Measurements from ENCODE around the gene DNAJC18. TPM values are rescaled to one million over a fixed set of nuclear protein-coding genes. Genes with fewer than 3 reads are reported as not detected.
A peak's percentile ranks its signal among the peaks of the same experiment; 100 is the strongest.

The DNAJC18 gene
- total and polyA plus RNA-seq, 2 of the 4 experiments (the other 2 are of a cell fraction), result 8.5 to 11.1 TPM

DNA sequence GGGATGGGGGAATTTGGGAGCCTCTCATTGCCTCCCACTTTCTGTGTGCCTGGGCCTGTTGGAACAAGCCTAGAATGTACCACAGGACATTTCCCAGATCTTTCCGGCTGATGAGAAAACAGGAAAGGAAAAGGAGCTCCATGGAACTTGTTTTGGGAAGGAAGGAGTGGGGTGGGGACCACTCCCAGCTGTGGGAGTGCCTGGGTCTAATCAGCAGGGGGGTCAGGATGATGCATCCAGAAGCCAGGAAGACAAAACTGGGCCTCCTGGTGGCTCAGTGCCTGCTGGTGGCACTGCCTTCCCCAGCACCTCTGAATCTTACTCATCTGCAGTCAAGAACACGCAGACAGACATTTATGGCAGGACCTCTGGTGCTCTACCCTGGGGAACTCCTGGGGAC lies 34.2 kb upstream of the DNAJC18 start:
- Histone ChIP-seq H3K79me1 (ENCODE audit: low read depth in 1 of 2, low read length in 2 of 2) (peaks cover 3 to 22% of the 10 kb centered on the region in 2 experiments; a peak in 2 of 4 replicates), H3K4ac (ENCODE audit: low read depth, low read length) (peak overlapping the region; percentile 80), H2BK5ac (ENCODE audit: low read depth, low read length, poor library complexity, severe bottlenecking) (no peak overlapping the region), H3K9me1 (ENCODE audit: insufficient read depth, low read length) (peaks cover 24% of the 10 kb centered on the region), H3K4me2 (ENCODE audit: low read depth, low read length) (no peak overlapping the region), H3K4me1 (ENCODE audit: control insufficient read depth, insufficient read depth, low read length) (peaks cover 24% of the 10 kb centered on the region), H3K56ac (ENCODE audit: extremely low read depth, insufficient read depth, low read length) (no peak overlapping the region), H4K8ac (ENCODE audit: low read depth in 2 of 2, low read length in 2 of 2) (peak overlapping the region; percentile 51 to 58; a peak in 2 of 4 replicates), H3K27ac (ENCODE audit: insufficient read depth, low read length) (no peak overlapping the region), H2BK120ac (ENCODE audit: low read depth, low read length) (peak overlapping the region; percentile 67; the same call in 1 of the 2 replicates), H3K9me3 (ENCODE audit: control insufficient read depth, insufficient read depth, low read length) (no peaks in the 10 kb centered on the region), H2BK20ac (ENCODE audit: low read depth, low read length) (no peak overlapping the region), H3K27me3 (ENCODE audit: control insufficient read depth, insufficient read depth, low read length) (no peaks in the 10 kb centered on the region), H4K5ac (ENCODE audit: low read depth, low read length) (peak overlapping the region; percentile 78), H3K36me3 (ENCODE audit: control insufficient read depth, insufficient read depth, low read length) (peaks cover 14% of the 10 kb centered on the region), H4K91ac (ENCODE audit: insufficient read depth, low read depth, low read length) (peak overlapping the region; percentile 13; the same call in 1 of the 2 replicates), H3K14ac (replicated peaks; ENCODE audit: low read depth, low read length) (peak overlapping the region; percentile 55; the same call in 1 of the 2 replicates), H2AK5ac (ENCODE audit: low read depth, low read length) (no peak overlapping the region), H4K20me1 (ENCODE audit: insufficient read depth, low read length) (no peaks in the 10 kb centered on the region; the same call in 1 of the 2 replicates), H2AFZ (replicated peaks; ENCODE audit: low read length, poor library complexity) (peak overlapping the region; percentile 50), H3K4me3 (ENCODE audit: insufficient read depth, low read depth, low read length) (no peak overlapping the region), H2AK9ac (replicated peaks; ENCODE audit: low read depth, low read length, poor library complexity) (peak overlapping the region; percentile 31), H3K18ac (ENCODE audit: low read depth, low read length) (peak overlapping the region; percentile 39; the same call in 1 of the 2 replicates), H3K23ac (ENCODE audit: low read depth, low read length) (peak overlapping the region; percentile 19; the same call in 1 of the 2 replicates), H2BK15ac (ENCODE audit: low read depth, low read length) (peak overlapping the region; percentile 30; the same call in 1 of the 3 replicates), H3K9ac (ENCODE audit: low read depth, low read length) (no peak overlapping the region)
- no CpG with 5 or more reads among the region's 2 CpGs for WGBS, 2 experiments (ENCODE audit: extremely low coverage in 2 of 2, insufficient read length in 1 of 2)
- DNase-seq, result no peak
- no peak for ATAC-seq (ENCODE audit: low read depth)
- POLR2A ChIA-PET (ENCODE audit: unreplicated experiment), result no interaction called here
- TF ChIP-seq RAD21 (IDR thresholded peaks at IDR 0.05; ENCODE audit: low read length) (no peak), USF2 (IDR thresholded peaks at IDR 0.05; ENCODE audit: low read depth, low read length) (no peak), RFX5 (IDR thresholded peaks at IDR 0.05; ENCODE audit: low read depth, low read length) (no peak), FOS (IDR thresholded peaks at IDR 0.05; ENCODE audit: low read depth, low read length) (no peak), MAFK (IDR thresholded peaks at IDR 0.05; ENCODE audit: low read depth, low read length) (no peak), MAZ (IDR thresholded peaks at IDR 0.05; ENCODE audit: borderline replicate concordance, low read depth, low read length) (no peak), CEBPB (IDR thresholded peaks at IDR 0.05; ENCODE audit: low read depth, low read length) (no peak), NFE2L2 (IDR thresholded peaks at IDR 0.05; ENCODE audit: low read depth, low read length) (no peak), RCOR1 (IDR thresholded peaks at IDR 0.05; ENCODE audit: insufficient replicate concordance, low read length) (no peak), CHD1 (IDR thresholded peaks at IDR 0.05; ENCODE audit: low read depth, low read length) (no peak), SMC3 (IDR thresholded peaks at IDR 0.05; ENCODE audit: low read depth, low read length) (no peak), BHLHE40 (IDR thresholded peaks at IDR 0.05; ENCODE audit: low read depth, low read length) (no peak), CTCF (conservative IDR thresholded peaks at IDR 0.05; ENCODE audit: low read depth, low read length) (no peak), MXI1 (IDR thresholded peaks at IDR 0.05; ENCODE audit: borderline replicate concordance, low read depth, low read length) (no peak), POLR2A (IDR thresholded peaks at IDR 0.05; ENCODE audit: low read depth, low read length) (no peak; the same call in 1 of the 2 replicates), ELK1 (IDR thresholded peaks at IDR 0.05; ENCODE audit: borderline replicate concordance, low read depth, low read length) (no peak)
- dilution Hi-C loops (cut with HindIII; ENCODE audit: low sequenced_read_pairs, unreplicated experiment) (no loop called here), in situ Hi-C loops (cut with MboI; ENCODE audit: low sequenced_read_pairs) (no loop called here), intact Hi-C loops (cut with micrococcal nuclease) (no loop called here)
- CTCF ChIA-PET, result interaction anchor here (0.6 to 1.1 kb wide), 2 partner anchors 52 to 779 kb away, joined by 3 read pairs; no protein-coding TSS in a partner anchor
- BruUV-seq (replicated peaks), result no TSS peak
